ENCODE data around the gene PRPF39.

DNA sequence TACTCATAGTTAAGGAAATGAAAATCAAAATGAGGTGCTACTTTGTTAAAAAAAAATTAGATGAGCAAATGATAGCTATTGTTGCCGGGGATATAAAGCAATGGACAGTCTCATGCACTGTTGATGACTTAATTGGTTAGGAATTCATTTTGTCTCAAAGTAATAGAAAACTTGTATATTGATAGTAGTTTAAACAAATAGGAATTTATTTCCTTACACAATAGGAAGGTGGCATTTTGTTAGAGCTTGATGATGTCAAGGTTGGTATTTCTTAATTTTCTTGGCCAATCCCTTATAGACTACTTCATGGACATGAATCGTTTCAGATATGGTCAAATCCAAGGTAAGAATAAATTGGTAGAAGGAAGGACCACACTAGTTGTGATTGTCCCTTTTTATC lies 7.8 kb downstream of the PRPF39 start:
- no peak for TF ChIP-seq POLR2A (IDR thresholded peaks at IDR 0.05)
- no peak for TF ChIP-seq CTCF (IDR thresholded peaks at IDR 0.05)
